K562 (cell line): ENCODE measurements around the gene HNRNPA3. TPM values are rescaled to one million over a fixed set of nuclear protein-coding genes. Genes with fewer than 3 reads are reported as not detected.

Source experiments
- ARID1B ChIP-seq: fragments of 450-650 bp; IDR thresholded peaks from 2 replicates; pipeline ENCODE4 v1.6.1; 2016; ENCODE audit warnings: antibody characterized with exemption, mild to moderate bottlenecking, inconsistent platforms
- CGGBP1 ChIP-seq: fragments of 250-450 bp; sonication (Bioruptor Pico); IDR thresholded peaks from 2 replicates; pipeline ENCODE4 v1.9.0; 2021; ENCODE audit warnings: mild to moderate bottlenecking
- EGR1 ChIP-seq: fragments of 450-650 bp; conservative IDR thresholded peaks from 2 replicates; pipeline ENCODE4 v1.6.1; 2017; ENCODE audit warnings: mild to moderate bottlenecking
- FOXP1 ChIP-seq: sonication (generic); formaldehyde crosslinking; IDR thresholded peaks from 2 replicates; pipeline ENCODE4 v1.8.0; 2022; ENCODE audit warnings: mild to moderate bottlenecking, missing genetic modification reagents
- HLTF ChIP-seq: fragments of 450-650 bp; IDR thresholded peaks from 2 replicates; pipeline ENCODE4 v1.6.1; 2016
- HNRNPK ChIP-seq: fragments of 200-400 bp; formaldehyde crosslinking; IDR thresholded peaks from one replicate; pipeline ENCODE4 v1.6.1; 2018; ENCODE audit warnings: mild to moderate bottlenecking, low read depth, low read length; ENCODE audit not compliant: poor library complexity, severe bottlenecking
- MIER1 ChIP-seq: fragments of 450-650 bp; IDR thresholded peaks from 2 replicates; pipeline ENCODE4 v1.6.1; 2016; ENCODE audit warnings: antibody characterized with exemption, mild to moderate bottlenecking, low read depth
- NCOA6 ChIP-seq: fragments of 450-650 bp; IDR thresholded peaks from 2 replicates; pipeline ENCODE4 v1.6.1; 2017; ENCODE audit warnings: mild to moderate bottlenecking
- NELFE ChIP-seq: IDR thresholded peaks from 2 replicates; pipeline ENCODE4 v1.6.1; 2011; ENCODE audit warnings: mild to moderate bottlenecking; ENCODE audit not compliant: insufficient read depth, insufficient read length
- NR0B1 ChIP-seq: fragments of 450-650 bp; IDR thresholded peaks from one replicate; pipeline ENCODE4 v1.6.1; 2018; ENCODE audit warnings: mild to moderate bottlenecking, moderate library complexity; ENCODE audit not compliant: partially characterized antibody
- NRF1 ChIP-seq, 2 experiments: fragments of 450-650 bp; IDR thresholded peaks in 1 of 2; conservative IDR thresholded peaks in 1 of 2; 2 replicates each; pipeline ENCODE4 v1.6.1; 2014; ENCODE audit warnings: mild to moderate bottlenecking in 2 of 2
- PHF8 ChIP-seq: fragments of 200-600 bp; sonication (generic); IDR thresholded peaks from 2 replicates; pipeline ENCODE4 v1.6.1; 2012; ENCODE audit warnings: mixed run types, mild to moderate bottlenecking, inconsistent platforms, low read length, moderate library complexity, borderline replicate concordance
- RAD21 ChIP-seq, 2 experiments: fragments of 250-450 bp in 1 of 2; fragments of 450-650 bp in 1 of 2; sonication (Bioruptor Pico) in 1 of 2; formaldehyde crosslinking in 1 of 2; IDR thresholded peaks in 1 of 2; conservative IDR thresholded peaks in 1 of 2; 2 replicates each; pipeline versions ENCODE4 v1.4.0 to v1.8.0; 2020 to 2022; ENCODE audit warnings: mild to moderate bottlenecking in 2 of 2, moderate library complexity in 1 of 2
- RBM17 ChIP-seq: fragments of 200-400 bp; formaldehyde crosslinking; IDR thresholded peaks from 2 replicates; pipeline ENCODE4 v1.6.1; 2017; ENCODE audit warnings: low read depth, mild to moderate bottlenecking, low read length, borderline replicate concordance
- SETDB1 ChIP-seq: IDR thresholded peaks from one replicate; pipeline ENCODE4 v1.6.1; 2012; ENCODE audit warnings: low read length, control low read depth, inconsistent platforms
- SP1 ChIP-seq: sonication (generic); formaldehyde crosslinking; IDR thresholded peaks from 2 replicates; pipeline ENCODE4 v1.8.1; 2022; ENCODE audit warnings: mild to moderate bottlenecking, missing genetic modification reagents
- SUPT5H ChIP-seq: fragments of 450-650 bp; IDR thresholded peaks from 2 replicates; pipeline ENCODE4 v1.6.1; 2016
- USF1 ChIP-seq: sonication (generic); formaldehyde crosslinking; IDR thresholded peaks from 2 replicates; pipeline ENCODE4 v1.9.0; 2022; ENCODE audit warnings: mild to moderate bottlenecking, missing genetic modification reagents
- XRCC4 ChIP-seq: IDR thresholded peaks from one replicate; pipeline ENCODE4 v1.6.1; 2011; ENCODE audit not compliant: insufficient read depth, insufficient read length; ENCODE audit errors: extremely low read depth
- ZFX ChIP-seq: sonication (generic); formaldehyde crosslinking; IDR thresholded peaks from 2 replicates; pipeline ENCODE4 v1.8.0; 2022; ENCODE audit warnings: mild to moderate bottlenecking, missing genetic modification reagents, moderate library complexity
- ZNF232 ChIP-seq: sonication (generic); formaldehyde crosslinking; IDR thresholded peaks from 2 replicates; pipeline ENCODE4 v1.8.0; 2022; ENCODE audit warnings: mild to moderate bottlenecking, missing genetic modification reagents
- ZNF239 ChIP-seq: fragments of 250-450 bp; sonication (Bioruptor Pico); IDR thresholded peaks from 2 replicates; pipeline ENCODE4 v1.4.0; 2020; ENCODE audit warnings: mild to moderate bottlenecking
- polyA plus RNA-seq, 8 experiments: library from polyadenylated mRNA; depleted of rRNA in 4 of 8; stranded (reverse) in 5 of 8; unstranded in 3 of 8; fragments of >200 nt; fragmentation: Nextera tagmentation in 2 of 8; fragmentation: Illumina TruSeq in 1 of 8; extraction: Ambion mirVana in 2 of 8; extraction: Trizol in 1 of 8; gene quantifications; 2 replicates each; pipeline versions ENCODE4 v1.2.1 to v1.2.3, GENCODE V29; 2011 to 2014; ENCODE audit warnings: inconsistent platforms in 1 of 8, missing spikeins in 1 of 8
- total RNA-seq, 7 experiments: library from RNA; depleted of rRNA in 6 of 7; stranded (reverse); fragments of >200 nt in 6 of 7; fragmentation: Illumina TruSeq in 2 of 7; extraction: Trizol in 2 of 7; gene quantifications; 2 replicates each; pipeline versions ENCODE4 v1.2.1 to v1.2.3, GENCODE V29; 2011 to 2021; ENCODE audit warnings: low replicate concordance in 1 of 7
- TF ChIP-seq, protein P1 (sequence below): fragments of 450-650 bp; formaldehyde crosslinking; IDR thresholded peaks from 2 replicates; pipeline ENCODE4 v1.4.0; 2020; ENCODE audit warnings: mild to moderate bottlenecking, moderate library complexity
- TF ChIP-seq, protein P2 (sequence below): fragments of 250-450 bp; sonication (Bioruptor Pico); IDR thresholded peaks from 2 replicates; pipeline ENCODE4 v1.8.0; 2022; ENCODE audit warnings: inconsistent platforms

The HNRNPA3 gene
- total and polyA plus RNA-seq, 9 of the 15 experiments (the other 6 are each of a cell fraction or from before 2014, with no cell fraction given) = 72.8 to 428 (median 192) TPM

DNA sequence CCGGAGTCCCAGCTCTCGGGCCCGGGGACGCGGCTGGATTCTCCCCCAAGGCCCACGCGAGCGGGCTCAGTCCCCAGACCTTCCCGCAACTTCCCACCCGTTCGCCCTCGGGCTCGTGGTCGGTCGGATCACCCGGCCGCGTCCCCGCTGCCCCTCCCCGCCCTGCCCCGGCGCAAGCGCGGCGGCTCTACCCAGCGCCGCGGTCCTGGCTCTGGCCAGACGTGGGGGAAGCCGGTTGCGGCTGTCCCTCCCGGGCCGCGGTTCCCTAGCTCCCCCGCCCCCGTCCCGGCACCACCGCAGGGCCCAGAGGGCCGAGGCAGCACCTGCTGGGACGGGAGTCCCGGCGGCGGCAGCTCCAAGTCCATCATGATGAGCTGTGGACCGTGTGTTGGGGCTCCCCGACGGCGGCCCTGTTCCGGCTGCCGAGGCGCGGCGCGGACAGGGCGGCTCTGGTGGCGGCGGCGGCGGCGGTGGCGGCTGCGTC is 51.7 kb downstream of the HNRNPA3 start (continued):
- TF ChIP-seq, protein P1, sequence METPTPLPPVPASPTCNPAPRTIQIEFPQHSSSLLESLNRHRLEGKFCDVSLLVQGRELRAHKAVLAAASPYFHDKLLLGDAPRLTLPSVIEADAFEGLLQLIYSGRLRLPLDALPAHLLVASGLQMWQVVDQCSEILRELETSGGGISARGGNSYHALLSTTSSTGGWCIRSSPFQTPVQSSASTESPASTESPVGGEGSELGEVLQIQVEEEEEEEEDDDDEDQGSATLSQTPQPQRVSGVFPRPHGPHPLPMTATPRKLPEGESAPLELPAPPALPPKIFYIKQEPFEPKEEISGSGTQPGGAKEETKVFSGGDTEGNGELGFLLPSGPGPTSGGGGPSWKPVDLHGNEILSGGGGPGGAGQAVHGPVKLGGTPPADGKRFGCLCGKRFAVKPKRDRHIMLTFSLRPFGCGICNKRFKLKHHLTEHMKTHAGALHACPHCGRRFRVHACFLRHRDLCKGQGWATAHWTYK (CRISPR knock-in tag) = peak; percentile 3; the same call in 1 of the 2 replicates
- TF ChIP-seq FOXP1 (CRISPR knock-in tag) (peak; percentile 90), RAD21 (CRISPR knock-in tag; conservative IDR thresholded peaks at IDR 0.05 in 1 of 2, IDR thresholded peaks at IDR 0.05 in 1 of 2) (no peak), USF1 (CRISPR knock-in tag) (peak; percentile 35; the same call in 1 of the 2 replicates), NRF1 (conservative IDR thresholded peaks at IDR 0.05 in 1 of 2, IDR thresholded peaks at IDR 0.05 in 1 of 2) (peak; percentile 86 to 87), NR0B1 (no peak), HLTF (no peak), EGR1 (peak; percentile 78; the same call in 1 of the 2 replicates), NCOA6 (peak; percentile 84; the same call in 1 of the 2 replicates), RBM17 (no peak), SUPT5H (0 out of 2 replicates have a peak, but pooled peaks have one; percentile 8), CGGBP1 (CRISPR knock-in tag) (0 out of 2 replicates have a peak, but pooled peaks have one; percentile 25), PHF8 (peak; percentile 59), MIER1 (no peak), ZNF232 (CRISPR knock-in tag) (peak; percentile 75; the same call in 1 of the 2 replicates), ARID1B (no peak), ZFX (peak; percentile 16), XRCC4 (no peak), SP1 (CRISPR knock-in tag) (no peak), NELFE (no peak), SETDB1 (no peak), ZNF239 (CRISPR knock-in tag) (0 out of 2 replicates have a peak, but pooled peaks have one; percentile 13), HNRNPK (peak; percentile 87)
- TF ChIP-seq, protein P2, sequence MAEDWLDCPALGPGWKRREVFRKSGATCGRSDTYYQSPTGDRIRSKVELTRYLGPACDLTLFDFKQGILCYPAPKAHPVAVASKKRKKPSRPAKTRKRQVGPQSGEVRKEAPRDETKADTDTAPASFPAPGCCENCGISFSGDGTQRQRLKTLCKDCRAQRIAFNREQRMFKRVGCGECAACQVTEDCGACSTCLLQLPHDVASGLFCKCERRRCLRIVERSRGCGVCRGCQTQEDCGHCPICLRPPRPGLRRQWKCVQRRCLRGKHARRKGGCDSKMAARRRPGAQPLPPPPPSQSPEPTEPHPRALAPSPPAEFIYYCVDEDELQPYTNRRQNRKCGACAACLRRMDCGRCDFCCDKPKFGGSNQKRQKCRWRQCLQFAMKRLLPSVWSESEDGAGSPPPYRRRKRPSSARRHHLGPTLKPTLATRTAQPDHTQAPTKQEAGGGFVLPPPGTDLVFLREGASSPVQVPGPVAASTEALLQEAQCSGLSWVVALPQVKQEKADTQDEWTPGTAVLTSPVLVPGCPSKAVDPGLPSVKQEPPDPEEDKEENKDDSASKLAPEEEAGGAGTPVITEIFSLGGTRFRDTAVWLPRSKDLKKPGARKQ (CRISPR knock-in tag) = no peak
